Smooth muscle cell (in vitro differentiated cells): Measurements from ENCODE around the gene SLC9A9. TPM values are rescaled to one million over a fixed set of nuclear protein-coding genes. Genes with fewer than 3 reads are reported as not detected.

Experiments
- DNase-seq: peaks from one replicate; lab custom pipeline; 2025; ENCODE audit not compliant: unreplicated experiment; lab: John Stamatoyannopoulos, UW
- H2AFZ ChIP-seq: fragments of 200-600 bp; sonication (generic); 2 replicates; pipeline ENCODE4 v1.6.0; 2016; ENCODE audit warnings: antibody characterized with exemption, low read depth, mild to moderate bottlenecking
- H3F3A ChIP-seq: fragments of 200-600 bp; sonication (generic); 2 replicates; pipeline ENCODE4 v1.6.0; 2017; ENCODE audit warnings: antibody characterized with exemption, low read depth
- H3K27ac ChIP-seq: fragments of 200-600 bp; sonication (generic); 2 replicates; pipeline ENCODE4 v1.5.1; 2016; ENCODE audit warnings: low read depth, mild to moderate bottlenecking
- H3K27me3 ChIP-seq: fragments of 200-600 bp; sonication (generic); 2 replicates; pipeline ENCODE4 v1.6.1; 2016; ENCODE audit warnings: low read depth, mild to moderate bottlenecking
- H3K36me3 ChIP-seq: fragments of 200-600 bp; sonication (generic); 2 replicates; pipeline ENCODE4 v1.5.1; 2016; ENCODE audit warnings: low read depth
- H3K4me1 ChIP-seq: fragments of 200-600 bp; sonication (generic); 2 replicates; pipeline ENCODE4 v1.5.1; 2016; ENCODE audit warnings: low read depth
- H3K4me2 ChIP-seq: fragments of 200-600 bp; sonication (generic); 2 replicates; pipeline ENCODE4 v1.6.0; 2016; ENCODE audit warnings: mild to moderate bottlenecking
- H3K4me3 ChIP-seq: fragments of 200-600 bp; sonication (generic); 2 replicates; pipeline ENCODE4 v1.5.1; 2016; ENCODE audit warnings: mild to moderate bottlenecking
- H3K79me2 ChIP-seq: fragments of 200-600 bp; sonication (generic); 2 replicates; pipeline ENCODE4 v1.6.0; 2016; ENCODE audit warnings: low read depth, mild to moderate bottlenecking
- H3K9ac ChIP-seq: fragments of 200-600 bp; sonication (generic); 2 replicates; pipeline ENCODE4 v1.6.0; 2016; ENCODE audit warnings: low read depth
- H3K9me3 ChIP-seq: fragments of 200-600 bp; sonication (generic); replicated peaks from 2 replicates; pipeline ENCODE4 v1.5.1; 2016; ENCODE audit warnings: low read depth
- H4K20me1 ChIP-seq: fragments of 200-600 bp; sonication (generic); 2 replicates; pipeline ENCODE4 v1.6.0; 2016; ENCODE audit warnings: low read depth
- WGBS: methylation state at CpG from one replicate; pipeline ENCODE4 v1.1.7; 2016; ENCODE audit warnings: low lambda C conversion rate; 5-methylcytosine and 5-hydroxymethylcytosine counted together
- polyA plus RNA-seq: library from polyadenylated mRNA; unstranded; fragments of >200 nt; fragmentation: Nextera tagmentation; extraction: Ambion mirVana; gene quantifications from 2 replicates; pipeline ENCODE4 v1.2.1, GENCODE V29; 2016
- total RNA-seq: library from RNA; depleted of rRNA; stranded (reverse); fragments of >200 nt; gene quantifications from 2 replicates; pipeline ENCODE4 v1.2.3, GENCODE V29; 2014
- TF ChIP-seq, protein P1 (sequence below): fragments of 200-600 bp; sonication (generic); IDR thresholded peaks from 2 replicates; pipeline ENCODE4 v1.5.1; 2017; ENCODE audit warnings: borderline replicate concordance, mild to moderate bottlenecking, antibody characterized with exemption; ENCODE audit not compliant: insufficient read depth, poor library complexity, severe bottlenecking

Gene SLC9A9
- total and polyA plus RNA-seq, 2 experiments from 2014 or later = 4.0 to 8.9 TPM

DNA sequence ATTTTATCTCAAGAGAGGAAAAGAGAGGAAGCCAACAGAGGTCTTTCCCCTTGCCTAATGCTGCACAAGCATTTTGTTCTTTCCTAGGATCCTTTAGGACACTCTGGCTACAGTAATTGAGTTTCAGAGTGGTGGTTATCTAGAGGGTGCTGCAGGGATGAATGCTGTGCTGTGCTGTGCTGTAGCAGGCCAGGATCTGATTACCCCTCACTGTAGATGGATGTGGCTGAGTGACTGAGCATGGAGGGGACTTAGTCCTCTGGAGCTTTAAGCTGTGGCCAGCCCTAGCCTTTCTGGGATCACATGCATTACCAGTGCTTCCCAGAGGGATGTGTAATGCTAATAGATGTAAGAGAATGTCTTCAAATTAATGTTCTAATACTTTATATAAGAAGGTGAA lies 94.8 kb downstream of the SLC9A9 start:
- Histone ChIP-seq H3K79me2 (no peaks in the 10 kb centered on the region), H3K9ac (no peak overlapping the region), H3K36me3 (no peaks in the 10 kb centered on the region), H4K20me1 (no peaks in the 10 kb centered on the region), H3F3A (no peaks in the 10 kb centered on the region), H3K27ac (no peak overlapping the region), H3K4me3 (no peak overlapping the region), H2AFZ (no peak overlapping the region), H3K4me2 (no peak overlapping the region), H3K4me1 (peaks cover 27% of the 10 kb centered on the region), H3K27me3 (no peaks in the 10 kb centered on the region), H3K9me3 (no peaks in the 10 kb centered on the region)
- no peak for DNase-seq
- TF ChIP-seq, protein P1, sequence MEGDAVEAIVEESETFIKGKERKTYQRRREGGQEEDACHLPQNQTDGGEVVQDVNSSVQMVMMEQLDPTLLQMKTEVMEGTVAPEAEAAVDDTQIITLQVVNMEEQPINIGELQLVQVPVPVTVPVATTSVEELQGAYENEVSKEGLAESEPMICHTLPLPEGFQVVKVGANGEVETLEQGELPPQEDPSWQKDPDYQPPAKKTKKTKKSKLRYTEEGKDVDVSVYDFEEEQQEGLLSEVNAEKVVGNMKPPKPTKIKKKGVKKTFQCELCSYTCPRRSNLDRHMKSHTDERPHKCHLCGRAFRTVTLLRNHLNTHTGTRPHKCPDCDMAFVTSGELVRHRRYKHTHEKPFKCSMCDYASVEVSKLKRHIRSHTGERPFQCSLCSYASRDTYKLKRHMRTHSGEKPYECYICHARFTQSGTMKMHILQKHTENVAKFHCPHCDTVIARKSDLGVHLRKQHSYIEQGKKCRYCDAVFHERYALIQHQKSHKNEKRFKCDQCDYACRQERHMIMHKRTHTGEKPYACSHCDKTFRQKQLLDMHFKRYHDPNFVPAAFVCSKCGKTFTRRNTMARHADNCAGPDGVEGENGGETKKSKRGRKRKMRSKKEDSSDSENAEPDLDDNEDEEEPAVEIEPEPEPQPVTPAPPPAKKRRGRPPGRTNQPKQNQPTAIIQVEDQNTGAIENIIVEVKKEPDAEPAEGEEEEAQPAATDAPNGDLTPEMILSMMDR = no peak

DNA sequence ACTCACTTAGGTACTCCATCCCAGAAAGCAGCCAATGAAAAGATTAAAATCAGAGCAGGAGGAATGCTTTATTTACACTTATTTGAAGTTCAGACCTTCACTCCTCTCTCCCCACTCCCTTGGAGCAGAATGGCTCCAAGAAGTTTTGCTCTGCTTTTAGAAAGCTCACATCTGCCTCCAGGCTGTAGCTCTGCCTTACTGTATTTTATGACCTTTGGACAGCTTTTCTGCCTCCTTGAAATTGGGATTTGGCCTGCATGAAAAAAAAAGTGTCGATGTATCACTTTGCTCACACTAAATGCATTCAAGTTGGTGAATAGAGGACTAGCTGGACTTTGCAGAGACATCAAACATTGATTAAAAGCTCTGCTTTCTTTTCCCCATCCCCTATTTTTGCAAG lies 95.3 kb downstream of the SLC9A9 start:
- H3F3A ChIP-seq = no peaks in the 10 kb centered on the region
- H3K4me1 ChIP-seq = peaks cover 27% of the 10 kb centered on the region
- H3K27me3 ChIP-seq = no peaks in the 10 kb centered on the region
- no peaks in the 10 kb centered on the region for H3K79me2 ChIP-seq
- WGBS = 87% methylated on average over 1 of the region's 1 CpG
- no peaks in the 10 kb centered on the region for H4K20me1 ChIP-seq
- H2AFZ ChIP-seq = no peak overlapping the region
- TF ChIP-seq, protein P1 = no peak
- no peaks in the 10 kb centered on the region for H3K9me3 ChIP-seq
- no peak overlapping the region for H3K4me2 ChIP-seq
- no peaks in the 10 kb centered on the region for H3K36me3 ChIP-seq
- DNase-seq = no peak
- H3K27ac ChIP-seq = no peak overlapping the region
- H3K9ac ChIP-seq = no peak overlapping the region
- H3K4me3 ChIP-seq = no peak overlapping the region

DNA sequence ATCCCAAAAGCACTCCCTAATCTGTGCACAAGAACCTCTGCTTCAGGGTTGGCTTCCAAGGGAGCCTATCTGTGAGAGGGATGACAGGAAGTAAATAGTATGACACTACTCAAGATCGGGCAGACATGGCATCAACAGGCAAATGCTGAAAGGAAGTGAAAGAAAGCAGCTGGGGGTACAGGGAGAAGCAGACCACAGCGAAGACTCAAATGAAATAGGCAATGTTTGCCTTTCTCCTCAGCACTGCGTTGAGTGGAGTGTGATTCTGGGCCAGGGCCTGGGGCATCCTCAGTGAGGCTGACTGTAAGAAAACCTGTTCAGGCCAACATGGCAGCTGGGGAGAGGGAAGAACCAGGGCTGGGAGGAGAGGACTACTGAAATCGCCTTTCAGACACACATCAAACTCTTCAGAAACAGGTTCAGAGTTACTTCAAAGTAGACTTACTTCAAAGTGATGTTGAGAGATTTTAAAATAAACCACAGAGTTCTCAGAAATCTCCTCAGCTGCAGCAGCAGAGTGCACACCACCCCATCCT lies 96.6 kb downstream of the SLC9A9 start:
- no peak overlapping the region for H3K9ac ChIP-seq
- no peaks in the 10 kb centered on the region for H3K27me3 ChIP-seq
- no peak overlapping the region for H3K27ac ChIP-seq
- H4K20me1 ChIP-seq = no peaks in the 10 kb centered on the region
- no peaks in the 10 kb centered on the region for H3K79me2 ChIP-seq
- peaks cover 27% of the 10 kb centered on the region for H3K4me1 ChIP-seq
- H3F3A ChIP-seq = no peaks in the 10 kb centered on the region
- no peak overlapping the region for H3K4me3 ChIP-seq
- no peaks in the 10 kb centered on the region for H3K36me3 ChIP-seq
- H3K4me2 ChIP-seq = no peak overlapping the region
- TF ChIP-seq, protein P1 = no peak
- no peaks in the 10 kb centered on the region for H3K9me3 ChIP-seq
- no peak overlapping the region for H2AFZ ChIP-seq
- 92% methylated on average over 4 of the region's 4 CpGs for WGBS
- no peak for DNase-seq

DNA sequence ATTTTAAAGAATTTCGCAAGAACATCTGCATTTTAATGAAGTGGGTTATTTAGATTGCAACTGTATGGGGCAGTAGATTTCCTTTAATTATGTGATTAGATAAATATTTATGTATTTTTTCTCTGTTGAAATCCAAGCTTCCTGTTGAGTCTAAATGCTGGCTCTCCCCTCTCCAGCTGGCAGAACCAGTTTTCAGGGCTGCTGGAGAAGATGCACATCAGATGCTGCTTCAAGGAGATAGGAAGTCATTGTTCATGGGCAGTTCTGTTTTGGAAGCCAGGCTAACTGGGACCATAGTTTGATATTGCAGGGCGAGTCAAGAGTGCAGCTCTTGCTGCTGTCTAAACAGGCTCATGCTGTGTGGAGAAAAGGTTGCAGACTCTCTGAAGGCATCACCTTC lies 97.4 kb downstream of the SLC9A9 start:
- H3K4me3 ChIP-seq = no peak overlapping the region
- 92% methylated on average over 2 of the region's 2 CpGs for WGBS
- H2AFZ ChIP-seq = no peak overlapping the region
- no peaks in the 10 kb centered on the region for H4K20me1 ChIP-seq
- no peaks in the 10 kb centered on the region for H3K36me3 ChIP-seq
- H3K4me1 ChIP-seq = peaks cover 27% of the 10 kb centered on the region
- DNase-seq = no peak
- no peak overlapping the region for H3K27ac ChIP-seq
- H3K79me2 ChIP-seq = no peaks in the 10 kb centered on the region
- TF ChIP-seq, protein P1 = no peak
- no peak overlapping the region for H3K9ac ChIP-seq
- no peaks in the 10 kb centered on the region for H3K27me3 ChIP-seq
- H3K9me3 ChIP-seq = no peaks in the 10 kb centered on the region
- H3F3A ChIP-seq = no peaks in the 10 kb centered on the region
- H3K4me2 ChIP-seq = no peak overlapping the region
